H9 (cell line): ENCODE data around the gene STK32C. TPM values are rescaled to one million over a fixed set of nuclear protein-coding genes. Genes with fewer than 3 reads are reported as not detected.

Experiments
- DNase-seq: peaks from one replicate; pipeline ENCODE4 v3.0.0-alpha.2; 2017
- H2AFZ ChIP-seq: one replicate; pipeline ENCODE4 v1.6.1; 2013; ENCODE audit warnings: mild to moderate bottlenecking, low read length, control low read depth, moderate library complexity
- H2AK5ac ChIP-seq: 2 replicates; pipeline ENCODE4 v1.6.1; 2013; ENCODE audit warnings: low read length, control low read depth, mixed read lengths; ENCODE audit not compliant: insufficient read length
- H2BK120ac ChIP-seq: one replicate; pipeline ENCODE4 v1.6.1; 2013; ENCODE audit warnings: low read depth, mild to moderate bottlenecking, low read length, control low read depth, inconsistent platforms; ENCODE audit not compliant: poor library complexity, severe bottlenecking
- H2BK12ac ChIP-seq: 2 replicates; pipeline ENCODE4 v1.6.1; 2013; ENCODE audit warnings: low read length, control low read depth, mixed read lengths, low read depth; ENCODE audit not compliant: insufficient read length
- H2BK15ac ChIP-seq: 2 replicates; pipeline ENCODE4 v1.6.1; 2013; ENCODE audit warnings: low read depth, low read length, control low read depth
- H2BK20ac ChIP-seq: one replicate; pipeline ENCODE4 v1.6.1; 2013; ENCODE audit warnings: low read depth, mild to moderate bottlenecking, low read length, control low read depth, inconsistent platforms; ENCODE audit not compliant: poor library complexity, severe bottlenecking
- H2BK5ac ChIP-seq: 2 replicates; pipeline ENCODE4 v1.6.1; 2013; ENCODE audit warnings: low read length, control low read depth, mixed read lengths; ENCODE audit not compliant: insufficient read length
- H3K14ac ChIP-seq: 2 replicates; pipeline ENCODE4 v1.6.1; 2013; ENCODE audit warnings: low read length, control low read depth; ENCODE audit not compliant: insufficient read depth
- H3K18ac ChIP-seq: 2 replicates; pipeline ENCODE4 v1.6.1; 2013; ENCODE audit warnings: low read depth, mild to moderate bottlenecking, mixed read lengths, low read length, control low read depth; ENCODE audit not compliant: insufficient read length
- H3K23ac ChIP-seq: 2 replicates; pipeline ENCODE4 v1.6.1; 2013; ENCODE audit warnings: low read length, control low read depth, mixed read lengths, low read depth; ENCODE audit not compliant: insufficient read length
- H3K23me2 ChIP-seq: 2 replicates; pipeline ENCODE4 v1.6.1; 2013; ENCODE audit warnings: low read depth, mild to moderate bottlenecking, mixed read lengths, low read length, control low read depth; ENCODE audit not compliant: insufficient read length, poor library complexity, severe bottlenecking
- H3K27ac ChIP-seq: 2 replicates; pipeline ENCODE4 v1.5.1; 2013; ENCODE audit warnings: low read length, control low read depth, mixed read lengths, low read depth; ENCODE audit not compliant: insufficient read length
- H3K27me3 ChIP-seq: 2 replicates; pipeline ENCODE4 v1.6.1; 2013; ENCODE audit warnings: low read length, control low read depth, inconsistent platforms; ENCODE audit not compliant: insufficient read depth
- H3K4ac ChIP-seq: 2 replicates; pipeline ENCODE4 v1.6.1; 2013; ENCODE audit warnings: low read depth, mild to moderate bottlenecking, control low read depth, inconsistent platforms, low read length, moderate library complexity
- H3K4me1 ChIP-seq: 2 replicates; pipeline ENCODE4 v1.6.1; 2013; ENCODE audit warnings: low read length, control low read depth, inconsistent platforms; ENCODE audit not compliant: insufficient read depth
- H3K4me2 ChIP-seq: 2 replicates; pipeline ENCODE4 v1.6.1; 2013; ENCODE audit warnings: low read length, control low read depth, mixed read lengths; ENCODE audit not compliant: insufficient read length, insufficient read depth
- H3K56ac ChIP-seq: 2 replicates; pipeline ENCODE4 v1.6.1; 2013; ENCODE audit warnings: low read depth, mild to moderate bottlenecking, mixed read lengths, low read length, control low read depth; ENCODE audit not compliant: insufficient read length
- H3K79me1 ChIP-seq: 2 replicates; pipeline ENCODE4 v1.6.1; 2013; ENCODE audit warnings: low read depth, mild to moderate bottlenecking, moderate library complexity, low read length, control low read depth, inconsistent platforms; ENCODE audit not compliant: insufficient read depth, poor library complexity, severe bottlenecking
- H3K79me2 ChIP-seq: 2 replicates; pipeline ENCODE4 v1.6.1; 2013; ENCODE audit warnings: low read length, control low read depth, inconsistent platforms; ENCODE audit not compliant: insufficient read depth
- H3K9ac ChIP-seq: 2 replicates; pipeline ENCODE4 v1.6.1; 2013; ENCODE audit warnings: low read length, control low read depth, mixed read lengths; ENCODE audit not compliant: insufficient read length; ENCODE audit errors: extremely low read depth
- H3K9me3 ChIP-seq: one replicate; pipeline ENCODE4 v1.6.1; 2013; ENCODE audit warnings: low read depth, low read length, inconsistent platforms; ENCODE audit not compliant: control insufficient read depth
- H3T11ph ChIP-seq: one replicate; pipeline ENCODE4 v1.6.1; 2013; ENCODE audit warnings: mild to moderate bottlenecking, low read length, control low read depth, inconsistent platforms
- H4K20me1 ChIP-seq: one replicate; pipeline ENCODE4 v1.6.1; 2013; ENCODE audit not compliant: control insufficient read depth, insufficient read length, insufficient read depth
- H4K5ac ChIP-seq: 2 replicates; pipeline ENCODE4 v1.6.1; 2013; ENCODE audit warnings: low read depth, mild to moderate bottlenecking, mixed read lengths, low read length, control low read depth; ENCODE audit not compliant: insufficient read length
- H4K8ac ChIP-seq: replicated peaks from 2 replicates; pipeline ENCODE4 v1.6.1; 2013; ENCODE audit warnings: low read length, control low read depth, mixed read lengths, low read depth; ENCODE audit not compliant: insufficient read length
- H4K91ac ChIP-seq: 2 replicates; pipeline ENCODE4 v1.6.1; 2013; ENCODE audit warnings: low read depth, mild to moderate bottlenecking, moderate library complexity, mixed read lengths, low read length, control low read depth; ENCODE audit not compliant: insufficient read length
- H3K27ac Mint-ChIP-seq, 3 experiments: 2 replicates in 2 of 3; 3 replicates in 1 of 3; pipeline ENCODE4 v1.8.0; 2020 to 2021; ENCODE audit warnings: mixed read lengths in 3 of 3, mild to moderate bottlenecking in 1 of 3, moderate library complexity in 1 of 3
- H3K27me3 Mint-ChIP-seq: 2 replicates; pipeline ENCODE4 v1.8.0; 2021; ENCODE audit warnings: low read depth, mild to moderate bottlenecking, moderate library complexity, mixed read lengths
- H3K36me3 Mint-ChIP-seq, 3 experiments: 2 replicates in 2 of 3; 3 replicates in 1 of 3; pipeline ENCODE4 v1.8.0; 2020 to 2021; ENCODE audit warnings: low read depth in 3 of 3, mixed read lengths in 3 of 3; ENCODE audit not compliant: insufficient read depth in 1 of 3
- H3K4me1 Mint-ChIP-seq, 2 experiments: 2 replicates each; pipeline ENCODE4 v1.8.0; 2020; ENCODE audit warnings: mixed read lengths in 2 of 2
- H3K4me3 Mint-ChIP-seq, 2 experiments: 2 replicates in 1 of 2; 3 replicates in 1 of 2; pipeline ENCODE4 v1.8.0; 2020 to 2021; ENCODE audit warnings: mild to moderate bottlenecking in 2 of 2, mixed read lengths in 2 of 2, moderate library complexity in 1 of 2
- H3K9me3 Mint-ChIP-seq, 2 experiments: 2 replicates in 1 of 2; 3 replicates in 1 of 2; pipeline ENCODE4 v1.8.0; 2020; ENCODE audit warnings: mild to moderate bottlenecking in 2 of 2, mixed read lengths in 2 of 2, moderate library complexity in 1 of 2
- CTCF ChIP-seq: fragments of 200-600 bp; sonication (generic); conservative IDR thresholded peaks from 3 replicates; pipeline ENCODE4 v1.8.0; 2021; ENCODE audit warnings: antibody characterized with exemption, mild to moderate bottlenecking
- WGBS: extraction: QIAGEN DNeasy Blood & Tissue Kit; methylation state at CpG from one replicate; pipeline ENCODE4 v1.1.7; 2013; ENCODE audit warnings: missing lambda C conversion rate, low lambda C conversion rate, mixed read lengths; ENCODE audit not compliant: insufficient read length; ENCODE audit errors: extremely low coverage; 5-methylcytosine and 5-hydroxymethylcytosine counted together
- total RNA-seq: library from RNA; stranded (reverse); gene quantifications from 2 replicates; pipeline ENCODE4 v1.2.1, GENCODE V29; 2021

Gene STK32C
- total RNA-seq, 1 experiment from 2014 or later, result 11.3 TPM

- H2BK5ac ChIP-seq, result no peak overlapping the region
- Mint-ChIP-seq H3K4me3 (no peak overlapping the region), H3K9me3 (peaks cover 11 to 12% of the 10 kb centered on the region in 2 experiments), H3K27me3 (no peaks in the 10 kb centered on the region), H3K27ac (no peak overlapping the region), H3K4me1 (no peaks in the 10 kb centered on the region), H3K36me3 (peaks cover 17 to 22% (median 17%) of the 10 kb centered on the region in 3 experiments)
- no peak overlapping the region for H3K4me2 ChIP-seq
- H3K4ac ChIP-seq, result no peak overlapping the region
- no peak overlapping the region for H4K91ac ChIP-seq
- H3K4me1 ChIP-seq, result no peaks in the 10 kb centered on the region
- H4K8ac ChIP-seq, result no peak overlapping the region
- DNase-seq, result peak; percentile 94
- H3K27ac ChIP-seq, result no peak overlapping the region
- no peak overlapping the region for H3K23ac ChIP-seq
- H4K20me1 ChIP-seq, result no peaks in the 10 kb centered on the region
- H3K9ac ChIP-seq, result no peak overlapping the region
- no peak overlapping the region for H2BK15ac ChIP-seq
- peak; percentile 97 for TF ChIP-seq CTCF
- no peak overlapping the region for H2BK20ac ChIP-seq
- H2BK120ac ChIP-seq, result no peak overlapping the region
- H2BK12ac ChIP-seq, result no peak overlapping the region
- H4K5ac ChIP-seq, result no peak overlapping the region
- no peaks in the 10 kb centered on the region for H3K9me3 ChIP-seq
- no peak overlapping the region for H2AFZ ChIP-seq
- H3K18ac ChIP-seq, result no peak overlapping the region
- no peak overlapping the region for H3K56ac ChIP-seq
- no peak overlapping the region for H3T11ph ChIP-seq
- no peak overlapping the region for H2AK5ac ChIP-seq
- WGBS, result no CpG with 5 or more reads among the region's 16 CpGs
- no peaks in the 10 kb centered on the region for H3K23me2 ChIP-seq
- no peaks in the 10 kb centered on the region for H3K79me1 ChIP-seq
- H3K79me2 ChIP-seq, result no peaks in the 10 kb centered on the region
- H3K14ac ChIP-seq, result no peak overlapping the region; the same call in 1 of the 2 replicates
- H3K27me3 ChIP-seq, result no peaks in the 10 kb centered on the region
Measured at GRCh38 chr10:132223156-132223590, 84.6 kb downstream of the STK32C start.
